Stimulated activated CD8-positive, alpha-beta memory T cell treated with anti-CD3 and anti-CD28 coated beads, Interleukin-12 subunit alpha, Interleukin-12 subunit beta, amount 100 ng/mL, for 24 hours (primary cell): Measurements from ENCODE around the gene ZNRF4.

Experiments used
- DNase-seq: peaks from one replicate; pipeline ENCODE4 v3.0.0-alpha.2; 2020; ENCODE audit errors: extremely low read depth

ZNRF4 gene

DNA sequence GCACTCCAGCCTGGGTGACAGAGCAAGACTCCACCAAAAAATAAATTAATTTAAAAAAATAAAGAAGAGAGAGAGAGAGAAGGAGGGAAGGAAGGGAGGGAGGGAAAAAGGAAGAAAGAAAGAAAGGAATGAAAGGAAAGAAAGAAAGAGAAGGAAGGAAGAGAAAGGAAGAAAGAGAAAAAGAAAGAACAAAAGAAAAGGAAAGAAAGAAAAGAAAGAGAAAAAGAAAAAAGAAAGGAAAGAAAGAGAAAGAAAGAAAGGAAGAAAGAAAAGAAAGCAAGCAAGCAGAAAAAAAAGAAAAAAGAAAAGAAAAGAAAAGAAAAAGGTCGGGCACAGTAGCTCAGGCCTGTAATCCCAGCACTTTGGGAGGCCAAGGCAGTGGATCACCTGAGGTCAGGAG, 14.9 kb upstream of the ZNRF4 start:
- DNase-seq: no peak

DNA sequence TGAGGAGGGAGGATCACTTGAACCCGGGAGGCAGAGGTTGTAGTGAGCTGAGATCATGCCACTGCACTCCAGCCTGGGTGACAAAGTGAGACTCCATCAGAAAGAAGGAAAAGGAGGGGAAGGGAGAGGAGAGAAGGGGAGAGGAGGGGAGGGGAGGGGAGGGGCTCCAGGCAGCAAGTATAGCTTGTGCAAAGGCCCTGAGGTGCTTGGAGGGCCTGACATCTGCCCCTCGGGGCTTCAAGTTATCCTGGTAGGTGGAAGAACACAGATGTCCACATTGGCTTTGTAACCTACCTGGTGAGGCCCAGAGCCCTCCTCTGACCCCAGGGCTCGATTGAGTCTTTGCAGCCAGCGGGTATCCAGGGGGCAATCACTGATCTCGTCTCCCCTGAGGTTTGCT, 11.5 kb upstream of the ZNRF4 start:
- no peak for DNase-seq

- DNase-seq: no peak
These were observed 10.8 kb upstream of the ZNRF4 start for GRCh38 chr19:5444431-5444830.

GRCh38 chr19:5445071-5445470, 10.1 kb upstream of the ZNRF4 start:
- DNase-seq: no peak

DNA sequence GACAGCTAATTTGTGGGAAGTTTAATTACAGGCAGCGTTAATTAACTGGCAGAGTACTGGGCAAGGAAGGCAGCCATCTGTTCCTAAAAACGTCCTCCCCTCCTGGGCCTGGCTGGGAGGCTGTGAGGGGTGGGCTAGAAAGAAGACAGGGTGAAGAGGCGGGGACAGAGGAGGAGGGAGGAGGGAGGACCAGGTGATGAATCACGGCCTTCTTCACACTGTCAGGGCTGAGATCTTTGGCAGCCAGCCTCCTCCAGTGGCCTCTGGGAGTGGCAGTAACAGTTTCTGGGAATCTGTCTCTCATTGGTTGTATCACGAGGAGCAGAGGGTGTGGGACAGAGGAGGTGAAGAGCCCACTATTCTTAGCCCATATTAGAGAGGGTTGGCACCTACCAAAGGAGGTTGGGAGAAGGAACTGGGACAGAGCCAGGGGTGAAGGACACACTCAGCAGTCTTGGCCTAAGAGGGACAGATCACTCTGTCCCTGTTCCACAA, 9.6 kb upstream of the ZNRF4 start:
- no peak for DNase-seq

DNA sequence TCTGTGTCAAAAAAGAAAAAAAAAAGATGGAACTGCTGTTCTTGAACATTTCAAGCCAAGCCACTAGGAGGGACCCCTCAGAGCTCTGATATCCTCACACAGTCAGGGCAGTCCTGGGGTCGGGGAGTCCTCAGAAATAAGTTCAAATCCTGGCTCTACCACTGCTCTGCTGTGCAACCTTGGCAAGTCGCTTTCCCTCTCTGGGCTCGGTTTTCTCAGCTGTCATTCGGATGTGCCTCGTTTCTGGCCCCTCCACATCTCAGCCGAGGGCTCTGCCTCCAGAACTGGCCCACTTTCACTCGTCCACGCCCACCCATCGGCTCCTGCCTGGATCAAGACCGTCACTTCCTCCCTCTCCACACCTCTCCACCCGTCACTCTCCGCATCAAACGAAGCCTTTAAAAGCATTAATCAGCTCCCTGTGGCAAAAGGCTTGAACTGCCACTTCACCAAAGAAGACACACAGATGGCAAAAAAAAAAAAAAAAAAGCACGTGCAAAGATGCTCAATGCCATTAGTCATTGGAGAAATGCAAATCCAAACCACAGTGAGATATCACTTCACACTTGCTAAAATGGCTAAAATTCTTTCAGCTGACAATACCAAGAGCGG, 7.4 kb upstream of the ZNRF4 start:
- no peak for DNase-seq

- DNase-seq: no peak
These were observed 6.8 kb upstream of the ZNRF4 start for GRCh38 chr19:5448374-5448773.

DNA sequence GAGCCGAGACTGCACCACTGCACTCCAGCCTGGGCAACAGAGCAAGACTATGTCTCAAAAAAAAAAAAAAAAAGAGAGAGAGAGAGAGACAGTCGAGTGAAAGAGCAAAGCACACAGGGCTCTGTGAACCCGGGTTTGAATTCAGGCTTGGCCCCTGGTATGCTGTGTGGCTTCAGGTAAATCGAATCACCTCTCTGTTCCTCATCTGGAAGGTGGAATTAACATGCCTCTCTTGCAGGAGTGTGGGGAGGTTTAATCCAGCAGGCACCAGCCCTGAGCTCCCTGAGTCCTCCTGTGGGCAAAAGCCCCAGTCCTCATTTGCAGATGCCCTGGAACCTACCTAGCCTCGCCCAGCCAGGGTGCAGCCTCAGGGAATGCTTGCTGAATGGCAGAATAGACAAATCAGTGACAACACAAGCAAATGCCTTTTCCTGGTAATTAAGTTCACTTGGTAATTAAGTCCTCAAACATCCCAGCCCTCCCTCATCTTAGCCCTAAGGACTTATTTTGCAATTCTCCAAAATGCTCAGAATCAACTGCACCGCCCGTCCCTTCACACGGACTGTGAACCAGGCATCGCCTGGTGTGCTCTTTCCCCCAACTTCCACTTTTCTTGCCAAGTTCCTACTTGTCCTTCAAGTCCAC, 4.6 kb upstream of the ZNRF4 start:
- DNase-seq: no peak

DNA sequence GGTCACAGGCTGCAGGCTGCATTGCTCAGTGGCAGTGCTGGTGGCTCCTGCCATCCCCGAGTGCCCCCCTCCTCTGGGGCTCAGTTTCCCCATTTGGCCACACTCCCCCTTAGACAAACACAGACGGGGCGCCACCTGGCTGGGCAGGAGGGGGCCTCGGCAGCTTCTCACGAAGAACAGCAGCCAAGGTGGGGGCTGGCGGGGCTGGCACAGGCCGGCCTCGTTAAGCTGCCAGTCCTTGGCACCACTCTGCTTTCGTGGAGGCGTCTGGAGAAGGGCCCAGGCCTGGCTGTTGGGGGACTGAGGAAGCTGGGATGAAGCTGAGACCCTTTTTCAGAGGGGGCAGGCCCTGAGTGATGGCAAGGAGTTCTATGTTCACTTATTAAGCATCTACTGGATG, 3.7 kb upstream of the ZNRF4 start:
- no peak for DNase-seq

- DNase-seq: no peak
These were observed 2.3 kb upstream of the ZNRF4 start for GRCh38 chr19:5452594-5453565.

GRCh38 chr19:5454743-5455142, 474 bp upstream of the ZNRF4 start:
- DNase-seq: no peak

GRCh38 chr19:5456130-5456840, 1.1 kb downstream of the ZNRF4 start:
- DNase-seq: no peak

GRCh38 chr19:5456841-5457200, 1.6 kb downstream of the ZNRF4 start:
- no peak for DNase-seq

GRCh38 chr19:5457709-5458108, 2.5 kb downstream of the ZNRF4 start:
- DNase-seq: no peak

GRCh38 chr19:5458420-5458819, 3.2 kb downstream of the ZNRF4 start:
- no peak for DNase-seq

- no peak for DNase-seq
These were observed 4.1 kb downstream of the ZNRF4 start for GRCh38 chr19:5459360-5459759.

DNA sequence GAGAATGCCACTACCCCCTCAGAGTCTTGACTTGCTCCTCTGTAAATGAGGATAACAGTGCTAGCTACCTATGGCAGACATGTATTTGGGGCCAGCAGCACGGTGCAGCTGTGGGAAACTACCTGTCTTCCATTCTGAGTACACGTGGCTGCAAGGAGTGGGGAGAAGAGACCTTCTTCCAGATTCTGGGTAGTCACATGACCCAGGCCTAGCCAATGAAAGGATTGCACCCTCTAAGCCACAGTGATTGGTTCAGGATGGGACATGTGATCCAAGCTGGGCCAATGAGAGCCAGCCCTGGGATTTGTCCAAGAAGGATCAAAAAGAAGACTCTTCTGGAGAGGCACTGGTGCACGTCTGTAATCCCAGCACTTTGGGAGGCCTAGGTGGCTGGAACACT, 5.5 kb downstream of the ZNRF4 start:
- DNase-seq: no peak

GRCh38 chr19:5463959-5464358, 8.7 kb downstream of the ZNRF4 start:
- DNase-seq: no peak

DNA sequence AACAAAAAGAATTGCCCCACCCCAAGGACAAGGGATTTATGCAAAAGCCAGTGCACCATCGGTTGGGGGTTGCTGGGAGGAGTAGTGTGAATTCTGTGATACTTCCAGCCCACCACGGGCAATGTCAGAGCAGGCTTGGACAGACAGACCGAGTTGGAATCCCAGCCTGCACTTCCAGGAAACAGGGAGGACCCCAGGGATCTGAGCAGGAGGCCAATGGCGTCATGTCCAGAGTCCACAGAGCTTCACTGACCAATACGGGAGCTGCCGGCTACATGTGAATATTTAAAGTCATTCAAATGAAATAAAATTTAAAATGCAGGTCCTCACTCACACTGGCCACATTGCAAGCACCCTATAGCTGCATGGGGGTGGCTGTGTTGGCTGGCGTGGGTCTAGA, 10.9 kb downstream of the ZNRF4 start:
- DNase-seq: no peak

DNA sequence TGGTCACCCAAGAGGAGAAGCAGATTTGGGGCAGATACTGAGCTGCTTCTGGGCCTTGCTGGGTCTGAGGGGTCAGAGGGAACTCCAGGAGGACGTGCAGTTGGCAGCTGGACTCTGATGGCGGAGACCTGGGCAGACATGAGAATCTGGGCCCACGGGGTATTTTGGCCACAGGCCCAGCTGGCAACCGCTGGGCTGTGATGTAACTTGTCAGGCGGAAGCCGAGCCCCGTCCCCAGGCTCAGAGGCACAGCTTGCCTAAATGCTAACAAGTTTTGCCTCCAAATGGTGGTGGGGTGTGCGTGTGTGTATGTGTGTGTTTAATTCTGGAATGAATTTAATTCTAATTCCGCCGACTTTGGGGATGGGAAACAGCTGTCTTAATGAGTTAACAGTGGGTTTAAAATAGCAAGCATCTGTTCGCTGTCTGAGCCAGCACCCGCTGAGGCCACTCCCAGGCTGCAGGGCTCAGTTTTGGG, 11.6 kb downstream of the ZNRF4 start:
- no peak for DNase-seq

DNA sequence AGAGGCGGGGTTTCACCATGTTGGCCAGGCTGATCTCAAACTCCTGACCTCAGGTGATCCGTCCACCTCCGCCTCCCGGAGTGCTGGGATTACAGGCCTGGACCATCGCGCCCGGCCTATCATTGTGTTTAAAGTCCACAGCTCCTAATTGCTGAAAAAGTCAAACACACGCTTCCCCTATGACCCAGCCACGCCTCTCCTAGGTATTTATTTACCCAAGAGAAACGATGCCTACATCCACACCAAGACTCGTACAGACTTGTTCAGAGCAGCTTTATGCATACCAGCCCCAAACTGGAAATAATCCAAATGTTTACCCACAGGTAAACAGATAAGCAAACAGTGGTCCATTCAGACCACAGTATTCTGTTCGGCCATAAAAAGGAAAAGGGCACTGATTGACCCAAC, 15.1 kb downstream of the ZNRF4 start:
- DNase-seq: no peak

DNA sequence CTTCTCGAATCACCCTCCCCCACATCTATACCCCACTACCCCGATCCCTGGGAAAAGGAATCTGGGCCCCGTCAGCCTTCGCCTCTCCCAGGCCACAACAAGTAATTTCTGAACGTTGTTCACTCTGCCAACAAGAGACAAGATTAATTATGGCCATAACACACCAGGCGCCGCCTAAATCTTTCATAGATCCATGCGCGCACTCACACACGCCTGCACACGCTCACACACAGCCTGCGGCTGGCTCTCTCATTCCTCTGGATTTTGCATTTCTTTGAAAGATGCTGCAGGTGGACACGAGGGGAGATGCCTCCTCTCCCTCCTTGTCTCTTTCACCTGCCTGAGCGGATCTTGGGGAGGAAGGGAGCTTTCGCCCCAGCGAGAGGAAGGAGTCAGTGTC, 17.1 kb downstream of the ZNRF4 start:
- no peak for DNase-seq
